GM21367 (cell line): Measurements from ENCODE around the gene U2AF1.
"Not testable (repeated sequence)": the region's sequence is repeated elsewhere in the genome, so short reads cannot be mapped to it uniquely, and the experiment has no call there.

Source experiments
- ATAC-seq: cut with Tn5 transposase; IDR thresholded peaks from one replicate; pipeline ENCODE4 v1.9.1; 2021; ENCODE audit not compliant: unreplicated experiment

U2AF1 gene

DNA sequence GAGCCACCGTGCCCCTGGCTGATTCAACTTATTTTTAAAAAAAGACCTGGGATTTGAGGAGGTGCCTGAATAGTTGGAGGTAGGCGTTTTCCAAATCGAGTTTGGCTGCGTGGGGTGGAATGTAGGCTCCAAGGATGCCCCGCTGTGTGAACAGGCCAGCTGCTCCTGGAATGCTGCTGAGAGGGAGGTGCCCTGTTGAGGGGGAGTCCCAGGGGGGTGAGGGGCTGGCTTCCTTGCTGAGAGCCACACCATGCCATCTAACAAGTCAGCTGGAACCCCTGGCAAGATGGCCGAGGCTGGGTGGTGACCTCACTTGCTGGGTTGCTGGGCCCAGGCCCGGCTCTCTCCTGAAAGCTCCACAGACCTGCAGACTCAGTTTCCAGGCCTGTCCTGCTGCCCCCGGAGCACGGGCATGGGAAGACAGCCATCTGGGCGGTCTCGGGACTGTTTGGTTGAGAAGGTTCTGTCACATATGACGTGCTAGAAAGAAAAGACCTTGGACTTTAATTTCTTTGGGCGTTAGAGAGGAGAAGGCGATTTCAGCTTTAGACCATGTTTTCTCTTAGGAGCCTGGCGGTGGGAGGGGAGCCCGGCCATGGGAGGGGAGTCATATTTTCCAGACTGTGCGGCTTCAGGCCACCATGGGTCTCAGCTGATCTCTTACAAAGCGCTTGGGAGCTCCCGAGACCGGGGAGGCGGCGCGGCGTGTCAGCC lies 24.6 kb downstream of the U2AF1 start:
- ATAC-seq: not testable (repeated sequence)

DNA sequence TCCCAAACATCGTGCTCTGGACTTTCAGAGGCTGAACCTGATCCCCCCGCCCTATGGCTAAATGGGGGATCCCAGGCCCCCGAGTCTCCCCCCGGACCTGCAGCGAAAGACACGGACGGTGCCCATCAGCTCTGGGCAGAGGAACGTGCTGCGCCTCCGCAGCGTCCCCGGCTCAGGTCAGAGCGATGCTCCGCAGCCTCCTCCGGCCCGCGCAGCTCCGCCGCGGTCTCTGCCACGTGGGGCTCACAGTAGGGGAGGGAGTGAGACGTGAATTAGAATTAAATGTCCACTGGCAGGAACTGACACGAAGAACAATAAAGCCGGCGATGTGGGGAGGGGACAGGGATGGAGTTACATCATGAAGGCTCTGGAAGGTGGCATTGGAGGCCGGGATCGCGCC lies 30.7 kb downstream of the U2AF1 start:
- ATAC-seq: not testable (repeated sequence)

DNA sequence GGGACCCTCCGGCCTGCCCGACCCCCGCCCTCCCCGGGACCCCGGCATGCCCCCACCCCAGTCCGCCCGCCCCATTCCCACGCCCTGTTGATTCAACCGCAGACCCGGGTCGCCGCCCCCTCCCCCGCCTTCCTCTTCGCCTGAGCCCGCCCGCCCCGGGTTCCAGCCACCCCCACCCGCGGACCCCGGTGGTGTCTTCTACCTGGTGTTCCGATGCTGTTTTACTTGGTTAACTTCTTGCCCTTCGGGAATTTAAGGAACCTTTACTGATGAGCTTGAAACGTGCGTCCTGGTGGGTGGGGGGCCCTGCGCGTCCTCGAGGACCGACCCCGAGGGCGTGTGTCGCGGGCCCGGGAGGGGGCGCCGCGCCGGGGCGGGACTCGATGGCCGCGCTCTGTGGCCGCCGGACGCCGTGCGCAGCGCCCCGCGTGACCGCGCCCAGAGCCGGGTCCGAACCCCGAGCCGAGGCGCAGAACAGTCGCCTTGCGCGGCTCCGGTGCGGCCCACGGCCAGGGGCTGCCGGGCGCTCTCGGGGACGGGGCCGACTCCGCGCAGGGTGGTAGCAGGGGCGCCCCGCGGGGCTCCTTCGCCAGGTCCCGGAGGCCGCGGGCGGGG lies 31.2 kb downstream of the U2AF1 start:
- ATAC-seq: not testable (repeated sequence)

DNA sequence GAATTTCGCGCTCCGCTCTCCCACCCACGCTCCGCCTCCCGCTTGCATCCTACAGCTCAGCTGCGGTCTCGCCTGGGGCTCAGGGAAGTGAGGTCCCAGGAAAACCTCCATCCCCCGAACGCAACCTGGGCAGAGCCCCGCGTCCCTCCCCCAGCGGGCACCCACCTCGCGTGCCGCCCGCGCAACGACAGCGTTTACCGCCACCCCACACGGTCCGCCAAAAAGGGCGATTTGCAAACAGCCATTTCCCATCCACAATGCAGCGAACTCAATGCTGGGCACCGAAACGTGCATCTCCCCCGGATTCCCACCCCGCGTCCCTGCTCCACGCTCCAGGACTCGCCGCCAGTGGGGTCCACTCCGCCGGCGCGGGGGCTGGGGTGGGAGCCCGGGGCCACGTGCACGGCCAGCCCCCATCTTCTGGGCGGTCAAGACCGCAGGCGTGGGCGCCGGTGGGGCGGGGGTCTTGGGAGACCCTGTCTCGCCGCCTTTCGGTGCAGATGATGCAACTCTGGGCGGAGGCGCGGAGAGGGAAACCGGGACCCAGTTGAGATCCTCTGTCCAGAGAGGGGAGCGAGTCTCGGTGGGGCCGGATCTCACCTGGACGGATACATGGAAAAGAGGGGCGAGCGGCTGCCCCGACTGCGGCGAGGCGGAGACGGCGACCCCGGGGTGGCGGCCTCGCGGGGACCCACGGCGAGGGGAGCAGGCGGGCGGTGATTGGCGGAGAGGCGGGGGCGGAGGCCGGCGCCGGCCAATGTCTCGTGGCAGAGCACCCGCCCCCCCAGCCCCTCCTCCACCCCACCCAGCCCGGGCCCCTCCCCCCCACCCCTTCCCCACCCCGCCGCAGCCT lies 32.0 kb downstream of the U2AF1 start, which contains the start of gene CBS:
Gene CBS, minus strand, starts transcription at position 666 of the 853 bp plus-strand sequence. CDS start 3,642 bp downstream, outside the sequence.
- ATAC-seq: not testable (repeated sequence)

DNA sequence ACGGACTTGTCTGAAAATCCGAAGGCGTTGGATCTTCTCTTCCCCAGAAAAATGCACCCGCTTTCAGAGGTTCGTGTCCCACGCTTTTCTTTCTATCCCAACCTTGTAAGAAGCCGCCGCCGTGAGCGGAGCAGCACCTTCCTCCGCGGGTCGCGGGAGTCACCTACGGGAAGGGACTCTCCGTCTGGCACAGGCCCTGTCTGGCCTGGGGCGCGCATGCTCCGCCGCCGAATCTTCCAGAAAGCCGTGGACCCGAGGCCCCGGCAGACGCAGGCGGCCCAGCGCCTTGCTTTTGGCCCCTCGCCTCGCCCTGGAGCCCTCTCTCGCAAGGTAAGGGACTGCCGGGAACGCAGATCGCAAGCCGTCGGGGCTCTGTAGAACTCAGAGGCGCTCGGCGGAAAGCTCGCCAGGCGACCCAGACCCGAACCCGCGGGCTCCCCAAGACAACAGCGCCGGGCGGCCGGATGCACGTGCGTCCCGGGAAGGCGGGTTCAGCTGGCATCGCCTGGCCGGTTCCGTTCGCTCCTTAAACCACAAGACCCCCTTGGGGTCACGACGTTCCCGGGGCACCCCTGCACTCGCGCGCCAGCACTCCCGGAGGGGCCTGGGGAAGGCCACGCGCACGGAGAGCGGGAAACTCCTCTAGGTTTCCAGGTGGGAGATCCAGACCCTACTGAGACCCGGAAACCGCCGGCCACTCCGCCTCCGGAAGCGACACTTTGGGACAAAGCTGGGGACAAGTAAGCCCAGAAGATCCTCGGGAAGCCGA lies 32.8 kb downstream of the U2AF1 start:
- not testable (repeated sequence) for ATAC-seq

DNA sequence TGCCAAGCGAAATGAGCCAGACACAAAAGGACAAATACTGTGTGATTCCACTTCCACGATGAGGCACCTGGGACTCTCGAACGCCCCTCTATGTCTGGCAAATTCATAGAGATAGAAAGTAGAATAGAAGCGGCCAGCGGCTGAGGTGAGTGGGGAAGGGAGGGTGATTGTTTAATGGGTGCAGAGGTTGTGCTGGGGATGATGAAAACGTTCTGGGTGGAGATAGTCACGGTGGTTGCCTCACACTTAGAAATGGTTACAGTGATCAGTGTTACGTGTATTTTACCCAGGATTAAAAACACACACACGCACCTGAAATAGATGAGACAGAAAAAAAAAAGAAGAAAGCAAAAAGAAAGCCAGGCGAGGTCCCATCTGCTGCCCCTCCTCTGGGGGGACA lies 34.6 kb downstream of the U2AF1 start:
- not testable (repeated sequence) for ATAC-seq

DNA sequence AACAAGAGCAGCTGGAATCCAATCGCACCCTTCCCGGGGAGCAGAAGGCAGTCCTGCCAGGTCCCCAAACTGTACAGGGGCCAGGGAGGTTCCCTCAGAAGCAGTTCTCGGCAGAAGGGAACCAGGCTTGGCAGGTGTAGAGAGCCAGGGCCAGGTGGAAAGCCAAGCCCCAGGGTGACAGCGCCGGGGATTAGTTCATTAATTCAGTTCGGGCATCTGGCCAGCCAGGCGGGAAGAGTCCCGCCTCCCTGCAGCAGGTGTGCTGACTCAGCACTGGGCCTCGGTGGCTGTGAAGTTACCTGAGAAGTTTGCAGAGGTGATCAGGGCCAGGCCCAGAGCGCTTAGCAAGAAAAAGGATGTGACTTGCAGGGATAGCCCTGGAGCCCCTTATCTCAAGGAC lies 37.7 kb downstream of the U2AF1 start:
- not testable (repeated sequence) for ATAC-seq

DNA sequence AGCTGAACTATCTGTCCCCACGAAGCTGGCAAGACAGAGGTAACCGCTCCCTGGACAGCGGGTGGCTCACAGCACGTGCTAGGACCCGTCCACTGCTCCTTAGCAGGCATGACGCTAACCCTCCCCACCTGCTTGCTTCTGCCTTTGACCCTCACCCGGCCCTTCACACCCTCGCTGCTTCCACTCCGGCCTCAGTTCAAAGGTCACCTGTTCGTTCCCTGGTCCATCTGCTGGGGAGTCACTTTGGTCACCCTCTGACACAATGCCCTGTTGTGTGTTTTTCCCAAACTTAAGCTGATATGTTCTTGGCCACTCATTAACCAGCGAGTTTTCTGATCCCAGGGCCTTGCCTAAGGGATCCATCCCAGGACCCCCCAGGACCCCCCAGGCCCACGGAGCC lies 39.3 kb downstream of the U2AF1 start:
- not testable (repeated sequence) for ATAC-seq

DNA sequence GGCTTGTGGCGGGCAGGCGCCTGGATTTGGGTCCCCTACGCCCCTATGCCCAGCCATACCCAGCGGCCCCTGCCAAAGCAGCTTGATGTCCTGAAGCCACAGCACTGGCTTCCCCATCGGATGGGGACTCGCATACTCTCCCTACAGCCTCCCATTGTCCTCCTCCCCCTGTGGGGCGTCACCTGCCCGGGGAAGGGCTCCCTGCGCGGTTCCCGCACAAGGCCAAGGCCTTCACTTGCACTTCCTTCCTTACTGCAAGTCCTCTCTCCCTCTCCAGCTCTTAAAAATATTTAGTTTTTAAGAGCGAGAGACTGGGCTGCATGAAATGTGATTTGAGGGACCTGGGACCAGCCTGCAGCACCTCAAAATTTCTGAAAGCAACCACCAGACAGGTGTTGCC lies 40.7 kb downstream of the U2AF1 start:
- ATAC-seq: not testable (repeated sequence)

DNA sequence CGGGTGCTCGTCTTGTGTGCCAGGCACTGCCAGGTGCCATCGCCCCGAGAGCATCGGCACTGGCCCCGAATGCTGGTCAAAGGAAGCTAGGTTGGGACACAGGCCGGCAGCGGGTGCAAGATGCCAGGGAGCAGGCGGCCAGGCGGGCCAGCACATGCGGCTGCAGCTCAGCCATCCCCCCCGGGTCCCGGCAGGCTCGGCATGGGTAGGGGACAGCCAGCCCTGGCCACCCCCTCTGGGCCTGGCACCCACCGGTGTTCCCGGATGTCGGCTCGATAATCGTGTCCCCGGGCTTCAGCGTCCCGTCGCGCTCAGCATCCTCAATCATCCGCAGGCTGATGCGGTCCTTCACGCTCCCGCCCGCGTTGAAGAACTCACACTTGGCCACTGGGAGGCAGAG lies 41.4 kb downstream of the U2AF1 start:
- not testable (repeated sequence) for ATAC-seq

DNA sequence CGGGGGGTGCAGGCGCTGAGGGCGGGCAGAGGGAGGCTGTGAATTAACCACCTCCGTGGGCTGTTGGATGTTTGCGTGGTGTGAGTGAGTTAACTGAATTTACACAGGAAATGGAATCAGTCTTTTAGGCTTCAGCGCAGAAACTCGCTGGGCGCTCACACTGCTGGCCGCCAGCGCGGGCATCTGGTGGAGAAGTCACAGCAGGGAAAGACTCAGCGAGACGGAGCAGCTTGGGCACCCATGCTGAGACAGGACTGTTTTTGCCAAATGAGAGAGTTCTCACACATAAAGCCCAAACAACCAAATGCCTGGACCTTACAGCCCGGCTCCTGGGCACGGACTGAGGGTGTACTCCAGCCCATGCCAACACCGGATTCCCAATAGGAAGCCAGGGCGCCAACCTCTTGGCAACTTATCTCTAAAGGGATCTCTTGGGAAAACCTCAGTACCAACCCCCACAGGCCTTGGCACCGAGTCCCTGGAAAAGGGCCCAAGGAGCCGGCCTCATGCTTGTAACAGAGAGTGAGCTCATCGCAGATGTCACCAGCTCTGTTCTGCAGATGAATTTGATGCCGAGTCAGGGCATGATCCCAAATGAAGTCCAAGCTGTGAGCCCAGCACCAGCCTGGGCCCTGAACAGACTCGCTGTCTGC lies 43.0 kb downstream of the U2AF1 start:
- not testable (repeated sequence) for ATAC-seq

DNA sequence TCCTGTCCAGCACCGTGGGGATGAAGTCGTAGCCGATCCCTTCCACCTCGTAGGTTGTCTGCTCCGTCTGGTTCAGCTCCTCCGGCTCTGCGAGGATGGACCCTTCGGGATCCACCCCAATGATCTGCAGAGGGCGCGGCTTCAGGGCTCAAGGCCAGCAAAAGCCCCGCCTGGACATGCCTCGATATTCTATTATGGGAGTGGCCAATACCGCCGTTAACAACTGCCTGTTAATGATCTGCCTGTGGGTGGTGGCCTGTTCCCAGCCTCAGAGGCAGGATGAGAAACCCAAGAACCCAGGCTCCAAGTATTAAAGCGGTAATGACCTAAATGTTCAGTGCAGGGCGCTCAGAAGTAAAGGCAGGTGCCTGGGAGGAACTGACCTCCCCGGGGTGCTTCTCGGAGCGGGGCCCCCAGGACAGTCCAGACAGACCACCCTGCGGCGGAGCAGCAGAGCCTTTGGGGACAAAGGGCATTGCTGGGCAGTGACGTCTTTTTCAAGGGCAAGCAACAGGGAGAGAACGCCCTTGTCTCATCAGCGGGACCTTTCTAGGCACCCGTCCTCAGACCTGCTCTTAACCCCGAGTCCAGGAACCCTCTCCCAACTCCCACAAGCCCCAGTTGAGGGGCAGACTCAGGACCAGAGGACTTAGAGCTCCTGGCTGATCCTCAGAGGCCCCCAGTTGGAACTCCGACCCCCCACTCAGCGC lies 44.3 kb downstream of the U2AF1 start:
- not testable (repeated sequence) for ATAC-seq

DNA sequence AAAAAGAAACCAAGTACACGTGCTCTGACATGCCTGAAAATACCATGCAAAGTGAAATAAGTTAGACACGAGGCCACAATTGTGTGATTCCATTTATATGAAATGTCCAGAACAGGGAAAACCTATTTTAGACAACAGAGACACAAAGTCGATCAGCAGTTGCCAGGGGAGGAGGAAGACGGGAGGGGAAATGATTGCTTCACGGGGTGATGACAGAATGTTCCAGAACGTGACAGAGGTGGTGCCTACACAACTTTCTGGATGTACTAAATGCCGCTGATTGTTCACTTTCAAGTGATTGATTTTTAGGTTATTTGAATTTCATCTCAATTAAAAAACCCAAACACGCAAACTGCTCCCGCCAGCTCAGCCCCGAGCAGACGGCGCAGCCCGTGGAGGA lies 54.3 kb downstream of the U2AF1 start:
- not testable (repeated sequence) for ATAC-seq

DNA sequence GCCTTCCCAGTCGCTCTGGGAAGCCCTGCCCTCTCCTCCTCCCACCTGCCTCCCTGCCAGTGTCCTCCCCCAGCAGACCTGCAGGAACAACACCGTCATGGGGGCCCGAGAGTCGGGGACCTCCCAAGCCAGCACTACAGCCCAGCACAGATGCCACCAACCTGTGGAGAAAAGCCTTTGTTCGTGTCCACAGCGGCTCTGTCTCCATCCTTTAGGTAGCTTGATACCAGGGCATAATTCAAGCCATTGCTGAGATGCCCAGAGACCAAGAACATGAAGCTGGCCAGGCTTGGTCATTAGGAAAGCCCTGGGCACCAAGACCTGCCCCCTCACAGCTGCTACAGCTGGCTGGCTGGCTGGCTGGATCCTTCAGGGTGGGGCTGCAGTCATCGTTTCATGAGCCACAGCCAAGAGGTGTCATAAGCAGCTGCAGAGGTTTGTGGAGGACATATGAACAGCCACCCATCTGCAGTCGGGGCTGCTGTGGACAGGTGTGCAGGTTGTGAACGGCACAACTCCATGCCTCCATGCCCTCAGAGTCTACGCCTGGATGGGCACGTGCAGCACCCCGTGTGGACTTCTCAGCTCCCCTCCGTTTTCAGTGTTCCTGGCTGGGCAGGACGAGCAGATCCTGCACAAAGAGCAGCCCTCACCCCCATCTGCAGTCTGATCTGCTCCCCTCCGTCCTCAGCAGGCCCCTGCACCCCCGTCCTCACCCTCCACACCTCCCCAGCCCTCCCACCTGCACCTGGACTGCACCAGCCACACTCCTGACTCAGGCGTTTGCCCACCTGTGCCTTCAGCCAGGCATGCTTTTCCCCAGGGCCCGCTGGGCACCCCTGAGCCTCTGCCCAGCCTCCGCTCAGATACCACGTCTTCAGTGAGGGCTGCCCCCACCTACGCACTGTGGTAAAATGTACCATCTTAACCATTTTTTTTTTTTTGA lies 61.2 kb downstream of the U2AF1 start:
- not testable (repeated sequence) for ATAC-seq

DNA sequence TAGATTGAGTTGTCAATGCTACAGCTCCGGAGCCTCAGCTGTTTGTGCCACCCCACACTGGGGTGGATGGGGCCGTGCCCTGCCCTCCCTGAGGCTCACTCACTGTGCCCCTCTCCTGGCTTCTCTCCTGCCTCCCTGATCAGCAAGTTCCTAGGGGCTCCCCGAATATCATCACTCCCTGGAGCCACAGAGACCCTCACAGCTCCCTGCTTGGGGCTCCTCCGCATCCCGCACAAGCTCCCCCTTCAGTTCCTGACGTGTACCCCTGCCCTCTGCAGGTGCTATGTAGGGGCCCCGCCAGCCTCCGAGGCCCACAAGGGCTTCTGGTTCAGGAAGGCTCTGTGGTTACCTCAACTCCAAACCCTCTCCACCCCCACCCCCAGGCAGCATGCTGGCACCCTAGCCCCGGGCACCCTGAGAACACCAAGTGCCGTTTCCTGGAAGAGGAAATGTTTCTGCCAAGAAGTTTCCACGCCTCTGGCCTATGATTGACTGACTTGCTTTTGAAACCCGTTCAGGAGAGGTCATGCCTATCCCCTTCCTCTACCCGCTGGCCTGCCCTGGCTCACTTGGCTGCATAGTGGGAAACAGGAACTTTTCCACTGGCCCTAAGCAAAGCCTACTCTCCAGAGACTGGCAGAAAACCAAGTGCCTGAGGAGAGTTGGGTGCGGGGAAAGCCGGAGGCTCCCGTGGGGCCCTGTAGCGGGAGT lies 62.0 kb downstream of the U2AF1 start:
- ATAC-seq: not testable (repeated sequence)

DNA sequence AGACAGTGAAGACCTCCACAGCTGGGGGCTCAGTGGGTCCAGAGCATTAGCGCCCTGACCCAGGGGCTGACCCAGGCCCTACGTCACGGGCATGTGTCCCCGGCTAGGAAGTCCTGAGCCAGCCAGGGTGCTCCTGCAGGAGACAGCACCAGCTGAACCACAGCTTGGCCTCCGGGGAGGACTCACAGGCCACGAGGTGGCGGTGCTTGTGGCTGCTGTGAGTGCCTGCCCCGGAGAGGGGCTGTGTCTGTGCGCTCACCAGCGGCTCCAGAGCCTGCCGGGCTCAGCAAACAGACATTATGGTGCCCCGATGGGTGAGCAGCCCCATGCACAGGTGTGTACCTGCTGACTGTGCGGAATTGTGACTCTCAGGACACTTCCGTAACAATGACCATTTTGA lies 62.8 kb downstream of the U2AF1 start:
- not testable (repeated sequence) for ATAC-seq

DNA sequence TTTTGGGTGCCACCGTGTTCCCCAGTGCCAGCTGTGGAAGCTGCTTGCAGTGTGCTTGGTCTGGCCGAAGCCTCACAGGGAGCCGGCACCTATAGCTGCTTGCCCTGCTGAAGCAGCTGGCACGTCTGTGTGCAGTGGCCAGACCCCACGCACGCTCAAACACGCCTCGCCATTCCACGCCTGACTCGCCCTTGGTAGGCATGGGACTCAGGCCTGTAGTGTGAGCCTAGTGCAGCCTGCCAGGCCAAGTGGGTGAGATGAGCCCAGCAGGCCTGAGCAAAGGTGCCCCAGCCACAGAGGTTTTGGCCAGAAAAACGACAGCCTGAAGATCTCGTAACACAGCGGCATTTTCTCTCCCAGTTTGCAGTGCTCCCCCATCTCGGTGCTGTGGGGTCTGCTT lies 64.1 kb downstream of the U2AF1 start:
- ATAC-seq: not testable (repeated sequence)
